RWPE2 (cell line): Measurements from ENCODE around the gene ARHGEF28.

Source experiments
- ATAC-seq: fragments of 200-7000 bp; cut with Tn5 transposase; 3 replicates; pipeline ENCODE4 v1.9.1; 2021; ENCODE audit warnings: low read depth
- DNase-seq: peaks from one replicate; pipeline ENCODE4 v3.0.0-alpha.2; 2020; ENCODE audit warnings: low spot score
- H3K27ac ChIP-seq: fragments of 450-650 bp; 2 replicates; pipeline ENCODE4 v1.5.1; 2017; ENCODE audit warnings: mild to moderate bottlenecking; ENCODE audit not compliant: poor library complexity, severe bottlenecking
- H3K27me3 ChIP-seq: fragments of 250-450 bp; sonication (Bioruptor Pico); 2 replicates; pipeline ENCODE4 v1.5.1; 2021; ENCODE audit warnings: mild to moderate bottlenecking, moderate library complexity; ENCODE audit not compliant: insufficient read depth, poor library complexity, severe bottlenecking
- H3K36me3 ChIP-seq: fragments of 250-450 bp; sonication (Bioruptor Pico); 2 replicates; pipeline ENCODE4 v1.5.1; 2020; ENCODE audit warnings: low read depth, mild to moderate bottlenecking, moderate library complexity
- H3K4me1 ChIP-seq: fragments of 250-450 bp; sonication (Bioruptor Pico); 2 replicates; pipeline ENCODE4 v1.5.1; 2021; ENCODE audit warnings: mild to moderate bottlenecking, moderate library complexity; ENCODE audit not compliant: insufficient read depth, poor library complexity, severe bottlenecking
- H3K4me3 ChIP-seq: fragments of 250-450 bp; sonication (Bioruptor Pico); 2 replicates; pipeline ENCODE4 v1.5.1; 2021; ENCODE audit warnings: mild to moderate bottlenecking, moderate library complexity; ENCODE audit not compliant: severe bottlenecking
- H3K9me3 ChIP-seq: fragments of 250-450 bp; sonication (Bioruptor Pico); 2 replicates; pipeline ENCODE4 v1.5.1; 2021; ENCODE audit warnings: mild to moderate bottlenecking, moderate library complexity; ENCODE audit not compliant: severe bottlenecking
- CTCF ChIP-seq: fragments of 450-650 bp; IDR thresholded peaks from one replicate; pipeline ENCODE4 v1.5.1; 2017; ENCODE audit warnings: mild to moderate bottlenecking, moderate library complexity; ENCODE audit not compliant: poor library complexity, severe bottlenecking

Gene ARHGEF28

DNA sequence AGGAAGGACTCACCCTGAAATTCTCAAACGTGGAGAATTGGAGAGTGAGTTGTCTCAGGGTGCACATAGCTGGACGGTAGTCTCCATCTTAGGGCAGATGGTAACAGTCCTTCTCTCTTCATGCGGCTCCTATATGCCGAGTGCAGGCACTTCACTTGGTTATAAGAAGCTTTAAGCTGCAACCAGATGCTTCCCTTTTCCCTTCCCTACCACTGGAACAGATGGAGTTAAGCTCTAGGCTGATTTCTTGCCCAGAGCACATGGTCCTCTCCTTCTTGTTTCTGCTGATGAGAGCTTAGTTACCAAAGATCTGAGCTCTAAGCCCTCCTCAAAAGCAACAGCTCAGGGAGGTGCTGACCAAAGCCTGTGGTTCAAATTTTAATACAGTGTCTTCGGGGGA lies 355.7 kb downstream of the ARHGEF28 start:
- Histone ChIP-seq H3K9me3 (no peaks in the 10 kb centered on the region), H3K4me3 (no peak overlapping the region), H3K27ac (no peak overlapping the region), H3K27me3 (no peaks in the 10 kb centered on the region), H3K36me3 (no peaks in the 10 kb centered on the region), H3K4me1 (peaks cover 4% of the 10 kb centered on the region)
- ATAC-seq (no peak), DNase-seq (no peak)
- TF ChIP-seq CTCF = no peak

- Histone ChIP-seq H3K27ac (no peak overlapping the region), H3K9me3 (no peaks in the 10 kb centered on the region), H3K4me3 (no peak overlapping the region), H3K4me1 (peaks cover 12% of the 10 kb centered on the region), H3K36me3 (no peaks in the 10 kb centered on the region), H3K27me3 (no peaks in the 10 kb centered on the region)
- ATAC-seq (no peak), DNase-seq (no peak)
- no peak for TF ChIP-seq CTCF
Measured at GRCh38 chr5:73983644-73984043, 357.6 kb downstream of the ARHGEF28 start.

DNA sequence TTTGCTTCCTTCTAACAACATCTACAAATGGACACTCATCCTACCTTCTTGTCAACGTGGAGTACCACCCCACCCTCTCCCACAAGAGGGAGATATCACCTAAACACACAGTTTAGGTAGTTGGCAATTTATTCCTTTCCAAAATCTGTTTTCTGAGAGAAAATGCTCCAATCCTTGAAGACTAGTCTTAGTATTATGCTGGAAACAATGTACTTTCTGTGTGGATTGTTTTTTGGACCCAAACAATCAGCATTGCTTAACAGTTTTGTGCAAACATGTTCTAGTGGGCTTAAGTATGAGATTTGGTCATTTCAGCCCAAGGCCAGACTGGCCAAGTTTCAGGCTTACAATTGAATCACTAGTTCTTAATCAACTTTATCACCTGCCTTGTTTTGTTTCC lies 359.1 kb downstream of the ARHGEF28 start:
- Histone ChIP-seq H3K36me3 (no peaks in the 10 kb centered on the region), H3K9me3 (no peaks in the 10 kb centered on the region), H3K27me3 (no peaks in the 10 kb centered on the region), H3K4me3 (no peak overlapping the region), H3K4me1 (peaks cover 12% of the 10 kb centered on the region), H3K27ac (no peak overlapping the region)
- peak; percentile 89 for TF ChIP-seq CTCF
- peak; percentile 78 for ATAC-seq
- no peak for DNase-seq

- Histone ChIP-seq H3K9me3 (no peaks in the 10 kb centered on the region), H3K4me3 (no peak overlapping the region), H3K27me3 (no peaks in the 10 kb centered on the region), H3K4me1 (peaks cover 12% of the 10 kb centered on the region), H3K36me3 (no peaks in the 10 kb centered on the region), H3K27ac (no peak overlapping the region)
- no peak for ATAC-seq
- DNase-seq = no peak
- no peak for TF ChIP-seq CTCF
Measured at GRCh38 chr5:73986729-73987128, 360.7 kb downstream of the ARHGEF28 start.

GRCh38 chr5:73987915-73988314 lies 361.9 kb downstream of the ARHGEF28 start:
- no peaks in the 10 kb centered on the region for H3K36me3 ChIP-seq
- TF ChIP-seq CTCF = no peak
- H3K4me3 ChIP-seq = no peak overlapping the region
- peaks cover 12% of the 10 kb centered on the region for H3K4me1 ChIP-seq
- no peaks in the 10 kb centered on the region for H3K27me3 ChIP-seq
- DNase-seq (no peak), ATAC-seq (peak; percentile 62)
- H3K9me3 ChIP-seq = no peaks in the 10 kb centered on the region
- H3K27ac ChIP-seq = peak overlapping the region; percentile 10
